MCF 10A (cell line): Measurements from ENCODE around the gene MED16. TPM values are rescaled to one million over a fixed set of nuclear protein-coding genes. Genes with fewer than 3 reads are reported as not detected.

Source experiments
- BruUV-seq: library from RNA; stranded (reverse); fragments of 400-500 nt; replicated peaks from 2 replicates; lab custom pipeline; 2021; lab: Mats Ljungman, UMichigan
- CTCF ChIA-PET: fragments of 300-600 bp; sonication (Branson Sonifier 250); formaldehyde crosslinking; extraction: SDS; loops from one replicate; lab custom pipeline; 2021; ENCODE audit warnings: antibody characterized with exemption, inconsistent platforms; lab: Yijun Ruan, JAX
- POLR2A ChIA-PET: fragments of 300-600, 350-650 bp; sonication (Branson Sonifier 250); formaldehyde crosslinking; extraction: SDS; loops from one replicate; lab custom pipeline; 2020; ENCODE audit warnings: antibody characterized with exemption, inconsistent platforms; lab: Yijun Ruan, JAX
- DNase-seq: peaks from one replicate; pipeline ENCODE4 v3.0.0-alpha.2; 2018; ENCODE audit not compliant: unreplicated experiment
- H3K27ac Mint-ChIP-seq: one replicate; pipeline ENCODE4 v1.8.0; 2022; ENCODE audit warnings: mild to moderate bottlenecking, low read depth, mixed read lengths; ENCODE audit not compliant: unreplicated experiment
- H3K27me3 Mint-ChIP-seq: one replicate; pipeline ENCODE4 v1.8.0; 2022; ENCODE audit warnings: mixed read lengths; ENCODE audit not compliant: insufficient read depth, unreplicated experiment
- H3K36me3 Mint-ChIP-seq: one replicate; pipeline ENCODE4 v1.8.0; 2022; ENCODE audit warnings: mild to moderate bottlenecking, moderate library complexity, mixed read lengths; ENCODE audit not compliant: insufficient read depth, unreplicated experiment
- H3K4me1 Mint-ChIP-seq: one replicate; pipeline ENCODE4 v1.8.0; 2022; ENCODE audit warnings: mixed read lengths; ENCODE audit not compliant: insufficient read depth, unreplicated experiment
- H3K4me3 Mint-ChIP-seq: one replicate; pipeline ENCODE4 v1.8.0; 2022; ENCODE audit warnings: mild to moderate bottlenecking, moderate library complexity, mixed read lengths; ENCODE audit not compliant: unreplicated experiment
- H3K9me3 Mint-ChIP-seq: one replicate; pipeline ENCODE4 v1.8.0; 2022; ENCODE audit warnings: mixed read lengths; ENCODE audit not compliant: unreplicated experiment
- intact Hi-C: fragments of 100-400 bp; cut with micrococcal nuclease; formaldehyde crosslinking; loops from 2 replicates; pipeline ENCODE4 v1.14.1; 2022
- total RNA-seq: library from RNA; stranded (reverse); gene quantifications from 2 replicates; pipeline ENCODE4 v1.2.3, GENCODE V29; 2022
- TF ChIP-seq, protein P1 (sequence below): fragments of 200-600 bp; IDR thresholded peaks from one replicate; pipeline ENCODE4 v1.8.0; 2022; ENCODE audit warnings: antibody characterized with exemption, mild to moderate bottlenecking; ENCODE audit not compliant: unreplicated experiment

The MED16 gene
- total RNA-seq, 1 experiment from 2014 or later: 61.0 TPM

DNA sequence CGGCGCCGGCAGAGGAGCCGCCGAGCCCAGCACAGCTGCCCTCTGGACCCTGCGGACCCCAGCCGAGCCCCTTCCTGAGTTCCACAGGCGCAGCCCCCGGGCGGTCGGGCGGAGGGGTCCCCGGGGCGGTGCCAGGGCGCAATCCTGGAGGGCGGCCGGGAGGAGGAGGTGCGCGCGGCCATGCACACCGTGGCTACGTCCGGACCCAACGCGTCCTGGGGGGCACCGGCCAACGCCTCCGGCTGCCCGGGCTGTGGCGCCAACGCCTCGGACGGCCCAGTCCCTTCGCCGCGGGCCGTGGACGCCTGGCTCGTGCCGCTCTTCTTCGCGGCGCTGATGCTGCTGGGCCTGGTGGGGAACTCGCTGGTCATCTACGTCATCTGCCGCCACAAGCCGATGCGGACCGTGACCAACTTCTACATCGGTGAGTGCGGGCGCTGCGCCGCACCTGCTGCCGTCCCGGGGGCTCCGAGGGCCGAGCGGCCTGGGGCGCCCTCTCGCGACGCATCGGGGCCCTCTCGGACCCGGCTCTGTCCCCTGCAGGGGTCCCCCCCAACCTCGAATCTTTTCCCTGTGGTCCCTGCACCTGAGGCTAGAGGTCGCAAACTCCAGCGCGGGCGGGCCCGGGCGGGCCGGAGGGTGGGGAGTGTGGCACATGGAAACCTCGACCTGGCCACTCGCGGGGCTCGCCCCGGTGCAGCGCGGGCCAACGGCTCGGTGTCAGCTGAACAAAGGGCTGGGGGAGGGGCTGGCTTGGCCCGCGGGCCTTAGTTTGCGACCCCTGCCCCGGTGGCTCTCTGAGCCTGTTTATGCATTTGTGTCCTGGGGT lies 24.6 kb upstream of the MED16 start, which contains the start of gene KISS1R:
Gene KISS1R, plus strand, starts transcription at position 11 of the 829 bp plus-strand sequence. Its CDS starts 170 bp downstream, at position 181.
- intact Hi-C loops: loop anchor here (1.0 kb wide), 1 partner anchor 34 kb away; no protein-coding TSS in a partner anchor
- H3K4me3 Mint-ChIP-seq: no peak within 1 kb of the TSS
- H3K4me1 Mint-ChIP-seq: no peaks in the 10 kb centered on the region
- no peak for DNase-seq
- no peak within 1 kb of the TSS for H3K27ac Mint-ChIP-seq
- H3K36me3 Mint-ChIP-seq: no peaks in the 10 kb centered on the region
- BruUV-seq: no TSS peak
- no peaks in the 10 kb centered on the region for H3K27me3 Mint-ChIP-seq
- ChIA-PET POLR2A (interaction anchor here (0.9 kb wide), 1 partner anchor 63 kb away, joined by 3 read pairs; no protein-coding TSS in a partner anchor), CTCF (interaction anchor here (0.7 kb wide), 1 partner anchor 148 kb away, joined by 5 read pairs; no protein-coding TSS in a partner anchor)
- H3K9me3 Mint-ChIP-seq: no peaks in the 10 kb centered on the region
- TF ChIP-seq, protein P1, sequence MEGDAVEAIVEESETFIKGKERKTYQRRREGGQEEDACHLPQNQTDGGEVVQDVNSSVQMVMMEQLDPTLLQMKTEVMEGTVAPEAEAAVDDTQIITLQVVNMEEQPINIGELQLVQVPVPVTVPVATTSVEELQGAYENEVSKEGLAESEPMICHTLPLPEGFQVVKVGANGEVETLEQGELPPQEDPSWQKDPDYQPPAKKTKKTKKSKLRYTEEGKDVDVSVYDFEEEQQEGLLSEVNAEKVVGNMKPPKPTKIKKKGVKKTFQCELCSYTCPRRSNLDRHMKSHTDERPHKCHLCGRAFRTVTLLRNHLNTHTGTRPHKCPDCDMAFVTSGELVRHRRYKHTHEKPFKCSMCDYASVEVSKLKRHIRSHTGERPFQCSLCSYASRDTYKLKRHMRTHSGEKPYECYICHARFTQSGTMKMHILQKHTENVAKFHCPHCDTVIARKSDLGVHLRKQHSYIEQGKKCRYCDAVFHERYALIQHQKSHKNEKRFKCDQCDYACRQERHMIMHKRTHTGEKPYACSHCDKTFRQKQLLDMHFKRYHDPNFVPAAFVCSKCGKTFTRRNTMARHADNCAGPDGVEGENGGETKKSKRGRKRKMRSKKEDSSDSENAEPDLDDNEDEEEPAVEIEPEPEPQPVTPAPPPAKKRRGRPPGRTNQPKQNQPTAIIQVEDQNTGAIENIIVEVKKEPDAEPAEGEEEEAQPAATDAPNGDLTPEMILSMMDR: peak; percentile 79

DNA sequence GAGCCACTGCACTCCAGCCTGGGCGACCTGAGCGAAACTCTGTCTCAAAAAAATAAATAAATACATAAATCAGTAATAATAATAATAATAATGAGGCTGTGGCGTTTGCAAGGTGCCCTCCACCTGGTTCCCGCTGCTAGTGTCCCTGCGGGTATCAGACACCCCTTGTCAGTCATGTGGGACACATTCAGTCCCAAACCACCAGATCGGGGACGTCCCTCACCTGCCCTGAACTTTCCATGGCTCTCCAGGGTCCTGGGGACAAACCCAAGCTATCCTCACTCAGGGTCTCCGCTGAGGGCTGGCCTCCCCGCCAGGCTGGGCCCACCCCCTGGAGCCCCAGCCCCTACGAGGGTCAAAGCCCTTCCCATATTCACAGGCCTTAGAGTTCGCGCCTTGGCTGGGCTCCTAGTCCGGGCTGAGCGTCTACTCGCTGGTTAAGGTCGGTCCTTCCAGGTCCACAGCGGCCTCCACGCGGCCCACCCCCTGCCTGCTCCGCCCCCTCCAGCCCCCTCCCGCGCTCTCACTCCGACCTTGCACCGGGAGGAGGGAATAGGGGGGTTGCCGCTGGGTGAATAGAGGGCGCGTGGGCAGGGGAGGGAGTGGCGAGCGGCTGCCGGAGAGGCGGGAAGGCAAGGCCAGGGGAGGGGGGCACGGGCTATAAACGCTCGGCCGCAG lies 23.8 kb upstream of the MED16 start:
- Mint-ChIP-seq H3K9me3 (no peaks in the 10 kb centered on the region), H3K4me3 (no peak overlapping the region), H3K27me3 (no peaks in the 10 kb centered on the region), H3K4me1 (no peaks in the 10 kb centered on the region), H3K36me3 (no peaks in the 10 kb centered on the region), H3K27ac (no peak overlapping the region)
- ChIA-PET CTCF (no interaction called here), POLR2A (no interaction called here)
- TF ChIP-seq, protein P1: no peak
- no peak for DNase-seq
- no TSS peak for BruUV-seq
- intact Hi-C loops: loop anchor here (1.0 kb wide), 1 partner anchor 33 kb away; no protein-coding TSS in a partner anchor

DNA sequence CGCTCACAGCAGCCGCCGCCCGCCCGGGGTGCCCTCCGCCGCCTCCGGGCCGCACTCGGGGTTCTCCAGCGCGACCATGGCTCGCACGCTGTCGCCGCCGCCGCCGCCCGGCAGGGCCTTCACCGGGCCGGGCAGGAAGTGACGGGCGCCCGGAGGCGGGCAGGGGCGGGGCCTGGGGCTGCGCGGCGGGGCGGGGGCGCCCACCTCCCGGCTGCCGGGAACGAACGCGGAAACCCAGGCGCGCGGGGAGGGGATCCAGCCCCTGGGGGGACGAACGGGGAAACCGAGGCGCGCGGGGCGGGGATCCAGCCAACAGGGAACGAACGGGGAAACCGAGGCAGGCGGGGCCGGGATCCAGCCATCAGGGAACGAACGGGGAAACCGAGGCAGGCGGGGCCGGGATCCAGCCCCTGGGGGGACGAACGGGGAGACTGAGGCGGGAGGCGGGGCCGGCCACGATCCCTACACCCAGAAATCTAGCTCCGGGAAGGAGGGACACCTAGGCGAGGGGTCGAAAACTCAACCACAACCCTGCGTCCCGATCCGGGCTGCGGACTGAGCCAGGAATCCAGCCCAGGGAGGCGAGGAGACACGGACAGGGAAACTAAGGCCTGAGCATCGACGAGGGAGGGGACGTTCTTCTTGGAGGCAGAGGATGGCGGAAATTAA lies 20.2 kb upstream of the MED16 start, which contains the start of gene R3HDM4:
Gene R3HDM4, minus strand, starts transcription at position 140 of the 669 bp plus-strand sequence. Its CDS starts 62 bp downstream, at position 78.
- peaks cover 15% of the 10 kb centered on the region for H3K36me3 Mint-ChIP-seq
- H3K4me3 Mint-ChIP-seq: peak within 1 kb of the TSS; percentile 71
- H3K4me1 Mint-ChIP-seq: peaks cover 9% of the 10 kb centered on the region
- no peaks in the 10 kb centered on the region for H3K27me3 Mint-ChIP-seq
- H3K9me3 Mint-ChIP-seq: no peaks in the 10 kb centered on the region
- TF ChIP-seq, protein P1: no peak
- CTCF ChIA-PET: interaction anchor here (0.7 to 1.3 kb wide), 2 partner anchors 73 to 113 kb away, joined by 3 to 6 read pairs; no protein-coding TSS in a partner anchor
- intact Hi-C loops: loop anchor here (5.0 kb wide), 1 partner anchor 41 kb away; no protein-coding TSS in a partner anchor
- peak within 1 kb of the TSS; percentile 85 for H3K27ac Mint-ChIP-seq
- no TSS peak for BruUV-seq
- POLR2A ChIA-PET: interaction anchor here (0.6 to 1.3 kb wide), 4 partner anchors 20 to 114 kb away, joined by 3 to 5 read pairs (median 3); partner anchors contain the start of genes MED16 and RNU6-9
- peak; percentile 50 for DNase-seq
